SK-N-SH treated with all-trans-retinoic acid at 6 μM for 48 hours (cell line): Measurements from ENCODE around the gene BIRC7.

ENCODE experiments used
- ATAC-seq: fragments of 200-7000 bp; cut with Tn5 transposase; 3 replicates; pipeline ENCODE4 v1.9.1; 2020; ENCODE audit warnings: mild to moderate bottlenecking, moderate library complexity
- ARNTL ChIP-seq: fragments of 450-650 bp; formaldehyde crosslinking; IDR thresholded peaks from 2 replicates; pipeline ENCODE4 v1.5.0; 2020; ENCODE audit warnings: low read depth, mild to moderate bottlenecking, moderate library complexity, borderline replicate concordance
- BACH2 ChIP-seq: fragments of 250-450 bp; sonication (Bioruptor Pico); IDR thresholded peaks from 2 replicates; pipeline ENCODE4 v1.9.0; 2021; ENCODE audit warnings: mild to moderate bottlenecking, borderline replicate concordance
- CSDC2 ChIP-seq: fragments of 250-450 bp; sonication (Bioruptor Pico); IDR thresholded peaks from 2 replicates; pipeline ENCODE4 v1.5.0; 2020; ENCODE audit warnings: mild to moderate bottlenecking, moderate library complexity
- ESRRG ChIP-seq: fragments of 250-450 bp; sonication (Bioruptor Pico); IDR thresholded peaks from 2 replicates; pipeline ENCODE4 v1.6.1; 2021; ENCODE audit warnings: mild to moderate bottlenecking
- GLIS3 ChIP-seq: fragments of 250-450 bp; sonication (Bioruptor Pico); IDR thresholded peaks from 2 replicates; pipeline ENCODE4 v1.5.0; 2020; ENCODE audit warnings: mild to moderate bottlenecking, moderate library complexity
- ISL1 ChIP-seq: fragments of 250-450 bp; sonication (Bioruptor Pico); IDR thresholded peaks from 2 replicates; pipeline ENCODE4 v2.1.2; 2022; ENCODE audit warnings: mild to moderate bottlenecking, moderate library complexity
- RARB ChIP-seq: fragments of 250-450 bp; sonication (Bioruptor Pico); IDR thresholded peaks from 2 replicates; pipeline ENCODE4 v1.8.0; 2021; ENCODE audit warnings: mild to moderate bottlenecking, moderate library complexity
- TOX ChIP-seq: fragments of 250-450 bp; sonication (Bioruptor Pico); IDR thresholded peaks from 2 replicates; pipeline ENCODE4 v1.8.0; 2021; ENCODE audit warnings: mild to moderate bottlenecking, moderate library complexity, borderline replicate concordance
- ZC3H10 ChIP-seq: fragments of 250-450 bp; sonication (Bioruptor Pico); IDR thresholded peaks from 2 replicates; pipeline ENCODE4 v1.5.1; 2021; ENCODE audit warnings: mild to moderate bottlenecking, moderate library complexity
- ZFP3 ChIP-seq: fragments of 250-450 bp; sonication (Bioruptor Pico); IDR thresholded peaks from 2 replicates; pipeline ENCODE4 v1.5.0; 2020; ENCODE audit warnings: mild to moderate bottlenecking, moderate library complexity
- ZNF70 ChIP-seq: fragments of 450-650 bp; formaldehyde crosslinking; IDR thresholded peaks from 2 replicates; pipeline ENCODE4 v1.5.0; 2020; ENCODE audit warnings: mild to moderate bottlenecking, moderate library complexity
- ZNF8 ChIP-seq: fragments of 450-650 bp; formaldehyde crosslinking; IDR thresholded peaks from 2 replicates; pipeline ENCODE4 v1.5.0; 2020; ENCODE audit warnings: mild to moderate bottlenecking, moderate library complexity
- TF ChIP-seq, protein P1 (sequence below): fragments of 250-450 bp; sonication (Bioruptor Pico); IDR thresholded peaks from 2 replicates; pipeline ENCODE4 v1.5.0; 2020; ENCODE audit warnings: mild to moderate bottlenecking, moderate library complexity
- TF ChIP-seq, protein P2 (sequence below): fragments of 250-450 bp; sonication (Bioruptor Pico); IDR thresholded peaks from 2 replicates; pipeline ENCODE4 v1.8.0; 2020; ENCODE audit warnings: mild to moderate bottlenecking, moderate library complexity, borderline replicate concordance
- TF ChIP-seq, protein P3 (sequence below): fragments of 250-450 bp; sonication (Bioruptor Pico); IDR thresholded peaks from 2 replicates; pipeline ENCODE4 v1.8.0; 2021; ENCODE audit warnings: low read depth, mild to moderate bottlenecking, moderate library complexity, borderline replicate concordance
- TF ChIP-seq, protein P4 (sequence below): fragments of 250-450 bp; sonication (Bioruptor Pico); IDR thresholded peaks from 2 replicates; pipeline ENCODE4 v1.5.1; 2021; ENCODE audit warnings: mild to moderate bottlenecking, moderate library complexity
- TF ChIP-seq, protein P5 (sequence below): fragments of 250-450 bp; sonication (Bioruptor Pico); IDR thresholded peaks from 2 replicates; pipeline ENCODE4 v1.5.1; 2020; ENCODE audit warnings: low read depth, mild to moderate bottlenecking, moderate library complexity

The BIRC7 gene

DNA sequence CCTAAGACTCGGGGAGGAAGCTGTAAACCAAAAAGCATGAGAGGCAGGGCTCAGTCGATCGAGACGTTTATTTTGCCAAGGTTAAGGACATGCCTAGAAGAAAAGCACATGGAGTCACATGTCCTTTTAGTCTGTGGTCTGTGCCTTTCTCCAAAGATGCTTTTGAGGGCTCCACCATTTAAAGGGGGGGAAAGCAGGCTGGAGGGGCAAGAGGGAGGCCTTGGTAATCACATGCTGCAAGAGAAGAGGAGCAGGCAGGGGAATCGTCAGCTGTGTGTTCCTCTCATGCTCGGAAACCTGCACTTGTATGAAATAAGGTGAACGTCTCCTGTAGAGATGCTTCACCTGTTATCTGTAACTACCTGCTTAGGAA lies 10.6 kb upstream of the BIRC7 start:
- TF ChIP-seq ARNTL (no peak), ZNF8 (CRISPR knock-in tag) (no peak), ZC3H10 (CRISPR knock-in tag) (no peak), ZNF70 (CRISPR knock-in tag) (no peak), TOX (no peak), BACH2 (CRISPR knock-in tag) (no peak), RARB (CRISPR knock-in tag) (no peak), ISL1 (CRISPR knock-in tag) (no peak), CSDC2 (CRISPR knock-in tag) (no peak)
- TF ChIP-seq, protein P1, sequence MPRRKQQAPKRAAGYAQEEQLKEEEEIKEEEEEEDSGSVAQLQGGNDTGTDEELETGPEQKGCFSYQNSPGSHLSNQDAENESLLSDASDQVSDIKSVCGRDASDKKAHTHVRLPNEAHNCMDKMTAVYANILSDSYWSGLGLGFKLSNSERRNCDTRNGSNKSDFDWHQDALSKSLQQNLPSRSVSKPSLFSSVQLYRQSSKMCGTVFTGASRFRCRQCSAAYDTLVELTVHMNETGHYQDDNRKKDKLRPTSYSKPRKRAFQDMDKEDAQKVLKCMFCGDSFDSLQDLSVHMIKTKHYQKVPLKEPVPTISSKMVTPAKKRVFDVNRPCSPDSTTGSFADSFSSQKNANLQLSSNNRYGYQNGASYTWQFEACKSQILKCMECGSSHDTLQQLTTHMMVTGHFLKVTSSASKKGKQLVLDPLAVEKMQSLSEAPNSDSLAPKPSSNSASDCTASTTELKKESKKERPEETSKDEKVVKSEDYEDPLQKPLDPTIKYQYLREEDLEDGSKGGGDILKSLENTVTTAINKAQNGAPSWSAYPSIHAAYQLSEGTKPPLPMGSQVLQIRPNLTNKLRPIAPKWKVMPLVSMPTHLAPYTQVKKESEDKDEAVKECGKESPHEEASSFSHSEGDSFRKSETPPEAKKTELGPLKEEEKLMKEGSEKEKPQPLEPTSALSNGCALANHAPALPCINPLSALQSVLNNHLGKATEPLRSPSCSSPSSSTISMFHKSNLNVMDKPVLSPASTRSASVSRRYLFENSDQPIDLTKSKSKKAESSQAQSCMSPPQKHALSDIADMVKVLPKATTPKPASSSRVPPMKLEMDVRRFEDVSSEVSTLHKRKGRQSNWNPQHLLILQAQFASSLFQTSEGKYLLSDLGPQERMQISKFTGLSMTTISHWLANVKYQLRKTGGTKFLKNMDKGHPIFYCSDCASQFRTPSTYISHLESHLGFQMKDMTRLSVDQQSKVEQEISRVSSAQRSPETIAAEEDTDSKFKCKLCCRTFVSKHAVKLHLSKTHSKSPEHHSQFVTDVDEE (CRISPR knock-in tag): no peak
- TF ChIP-seq, protein P2, sequence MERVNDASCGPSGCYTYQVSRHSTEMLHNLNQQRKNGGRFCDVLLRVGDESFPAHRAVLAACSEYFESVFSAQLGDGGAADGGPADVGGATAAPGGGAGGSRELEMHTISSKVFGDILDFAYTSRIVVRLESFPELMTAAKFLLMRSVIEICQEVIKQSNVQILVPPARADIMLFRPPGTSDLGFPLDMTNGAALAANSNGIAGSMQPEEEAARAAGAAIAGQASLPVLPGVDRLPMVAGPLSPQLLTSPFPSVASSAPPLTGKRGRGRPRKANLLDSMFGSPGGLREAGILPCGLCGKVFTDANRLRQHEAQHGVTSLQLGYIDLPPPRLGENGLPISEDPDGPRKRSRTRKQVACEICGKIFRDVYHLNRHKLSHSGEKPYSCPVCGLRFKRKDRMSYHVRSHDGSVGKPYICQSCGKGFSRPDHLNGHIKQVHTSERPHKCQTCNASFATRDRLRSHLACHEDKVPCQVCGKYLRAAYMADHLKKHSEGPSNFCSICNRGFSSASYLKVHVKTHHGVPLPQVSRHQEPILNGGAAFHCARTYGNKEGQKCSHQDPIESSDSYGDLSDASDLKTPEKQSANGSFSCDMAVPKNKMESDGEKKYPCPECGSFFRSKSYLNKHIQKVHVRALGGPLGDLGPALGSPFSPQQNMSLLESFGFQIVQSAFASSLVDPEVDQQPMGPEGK (CRISPR knock-in tag): no peak
- ATAC-seq: no peak; the same call in 2 of the 3 replicates

DNA sequence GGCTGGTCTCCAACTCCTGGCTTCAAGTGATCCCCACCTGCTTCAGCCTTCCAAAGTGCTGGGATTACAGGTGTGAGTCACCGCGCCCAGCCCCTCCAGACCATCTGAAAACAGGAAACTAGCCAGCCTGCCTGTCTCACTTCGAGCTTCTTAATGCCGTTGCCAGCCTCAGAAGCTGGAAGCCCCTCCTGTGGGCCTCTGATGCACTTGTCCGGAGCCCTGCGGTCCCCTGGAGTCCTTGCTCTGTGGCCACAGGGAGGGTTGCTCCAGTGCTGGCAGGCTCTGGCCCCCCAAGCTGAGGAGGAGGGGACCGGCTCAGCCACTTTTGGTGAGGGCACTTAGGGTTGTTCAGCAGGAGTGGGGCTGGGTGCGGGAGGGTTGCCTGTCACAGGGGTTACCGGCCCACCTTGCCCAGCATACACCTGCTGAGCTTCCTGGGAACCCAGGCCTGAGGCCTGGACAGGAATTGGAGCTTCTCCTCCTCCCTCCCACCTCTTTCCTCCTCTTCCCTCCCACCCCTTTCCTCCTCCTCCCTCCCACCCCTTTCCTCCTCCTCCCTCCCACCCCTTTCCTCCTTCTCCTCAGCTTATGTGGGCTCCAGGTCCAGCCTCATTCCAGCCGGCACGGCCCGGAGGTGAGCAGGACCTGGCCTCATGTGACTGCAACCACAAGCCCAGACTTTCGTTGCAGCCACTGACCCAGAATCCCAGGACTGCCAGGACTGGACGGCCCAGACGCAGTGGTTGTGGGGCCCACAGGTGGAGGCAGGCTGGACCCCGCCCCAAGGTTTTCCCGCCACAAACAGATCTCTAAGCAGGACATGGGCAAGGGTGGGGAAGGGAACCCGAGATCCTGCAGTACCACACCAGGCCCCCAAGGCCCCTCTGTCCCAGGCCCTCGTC lies 9.4 kb upstream of the BIRC7 start:
- no peak for ATAC-seq
- no peak for TF ChIP-seq ARNTL
- TF ChIP-seq ESRRG: no peak
- TF ChIP-seq ZFP3: no peak
- TF ChIP-seq, protein P1 (CRISPR knock-in tag): no peak
- TF ChIP-seq, protein P2 (CRISPR knock-in tag): no peak
- TF ChIP-seq ZC3H10 (CRISPR knock-in tag): no peak
- TF ChIP-seq, protein P3, sequence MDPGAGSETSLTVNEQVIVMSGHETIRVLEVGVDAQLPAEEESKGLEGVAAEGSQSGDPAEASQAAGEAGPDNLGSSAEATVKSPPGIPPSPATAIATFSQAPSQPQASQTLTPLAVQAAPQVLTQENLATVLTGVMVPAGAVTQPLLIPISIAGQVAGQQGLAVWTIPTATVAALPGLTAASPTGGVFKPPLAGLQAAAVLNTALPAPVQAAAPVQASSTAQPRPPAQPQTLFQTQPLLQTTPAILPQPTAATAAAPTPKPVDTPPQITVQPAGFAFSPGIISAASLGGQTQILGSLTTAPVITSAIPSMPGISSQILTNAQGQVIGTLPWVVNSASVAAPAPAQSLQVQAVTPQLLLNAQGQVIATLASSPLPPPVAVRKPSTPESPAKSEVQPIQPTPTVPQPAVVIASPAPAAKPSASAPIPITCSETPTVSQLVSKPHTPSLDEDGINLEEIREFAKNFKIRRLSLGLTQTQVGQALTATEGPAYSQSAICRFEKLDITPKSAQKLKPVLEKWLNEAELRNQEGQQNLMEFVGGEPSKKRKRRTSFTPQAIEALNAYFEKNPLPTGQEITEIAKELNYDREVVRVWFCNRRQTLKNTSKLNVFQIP (CRISPR knock-in tag): no peak
- TF ChIP-seq, protein P4, sequence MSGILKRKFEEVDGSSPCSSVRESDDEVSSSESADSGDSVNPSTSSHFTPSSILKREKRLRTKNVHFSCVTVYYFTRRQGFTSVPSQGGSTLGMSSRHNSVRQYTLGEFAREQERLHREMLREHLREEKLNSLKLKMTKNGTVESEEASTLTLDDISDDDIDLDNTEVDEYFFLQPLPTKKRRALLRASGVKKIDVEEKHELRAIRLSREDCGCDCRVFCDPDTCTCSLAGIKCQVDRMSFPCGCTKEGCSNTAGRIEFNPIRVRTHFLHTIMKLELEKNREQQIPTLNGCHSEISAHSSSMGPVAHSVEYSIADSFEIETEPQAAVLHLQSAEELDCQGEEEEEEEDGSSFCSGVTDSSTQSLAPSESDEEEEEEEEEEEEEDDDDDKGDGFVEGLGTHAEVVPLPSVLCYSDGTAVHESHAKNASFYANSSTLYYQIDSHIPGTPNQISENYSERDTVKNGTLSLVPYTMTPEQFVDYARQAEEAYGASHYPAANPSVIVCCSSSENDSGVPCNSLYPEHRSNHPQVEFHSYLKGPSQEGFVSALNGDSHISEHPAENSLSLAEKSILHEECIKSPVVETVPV: no peak
- TF ChIP-seq, all 23 proteins: peak for 0

DNA sequence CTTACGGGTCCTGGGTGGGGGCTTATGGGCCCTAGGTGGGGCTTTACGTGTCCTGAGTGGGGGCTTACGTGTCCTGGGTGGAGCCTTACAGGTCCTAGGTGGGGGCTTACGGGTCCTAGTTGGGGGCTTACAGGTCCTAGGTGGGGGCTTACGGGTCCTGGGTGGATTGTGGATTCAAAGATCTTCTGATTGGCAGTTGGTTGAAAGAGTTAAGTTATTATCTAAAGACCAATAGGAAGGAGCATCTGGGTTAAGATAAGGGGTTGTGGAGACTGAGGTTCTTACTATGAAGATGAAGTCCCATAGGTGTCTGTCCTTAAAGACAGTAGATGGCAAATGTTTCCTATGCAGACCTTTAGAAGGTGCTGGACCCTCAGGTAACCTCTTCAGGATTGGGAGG lies 8.4 kb upstream of the BIRC7 start:
- no peak for ATAC-seq
- TF ChIP-seq, protein P1 (CRISPR knock-in tag): no peak
- no peak for TF ChIP-seq GLIS3 (CRISPR knock-in tag)
- TF ChIP-seq, protein P5, sequence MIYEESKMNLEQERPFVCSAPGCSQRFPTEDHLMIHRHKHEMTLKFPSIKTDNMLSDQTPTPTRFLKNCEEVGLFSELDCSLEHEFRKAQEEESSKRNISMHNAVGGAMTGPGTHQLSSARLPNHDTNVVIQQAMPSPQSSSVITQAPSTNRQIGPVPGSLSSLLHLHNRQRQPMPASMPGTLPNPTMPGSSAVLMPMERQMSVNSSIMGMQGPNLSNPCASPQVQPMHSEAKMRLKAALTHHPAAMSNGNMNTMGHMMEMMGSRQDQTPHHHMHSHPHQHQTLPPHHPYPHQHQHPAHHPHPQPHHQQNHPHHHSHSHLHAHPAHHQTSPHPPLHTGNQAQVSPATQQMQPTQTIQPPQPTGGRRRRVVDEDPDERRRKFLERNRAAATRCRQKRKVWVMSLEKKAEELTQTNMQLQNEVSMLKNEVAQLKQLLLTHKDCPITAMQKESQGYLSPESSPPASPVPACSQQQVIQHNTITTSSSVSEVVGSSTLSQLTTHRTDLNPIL: no peak
- no peak for TF ChIP-seq ESRRG
- TF ChIP-seq, protein P4: no peak
